Measurements from ENCODE around the gene FBL. TPM values are rescaled to one million over a fixed set of nuclear protein-coding genes. Genes with fewer than 3 reads are reported as not detected.

The FBL gene
- total RNA-seq, 1 experiment from 2014 or later = 4,927 TPM

GRCh38 chr19:39826311-39826945 is 19.8 kb downstream of the FBL start:
- TF ChIP-seq REST (IDR thresholded peaks at IDR 0.05; ENCODE audit: insufficient read depth in 1 of 2, low read depth in 2 of 2, low read length in 1 of 2) = no peak
- Histone ChIP-seq H3K27ac (ENCODE audit: low read length) (no peak overlapping the region), H3K36me3 (ENCODE audit: control insufficient read depth, insufficient read depth, low read length) (peaks cover 47% of the 10 kb centered on the region), H3K4me1 (ENCODE audit: control insufficient read depth, insufficient read depth, low read length) (peaks cover 26% of the 10 kb centered on the region), H3K9me3 (ENCODE audit: control insufficient read depth, insufficient read depth, low read depth, low read length) (no peaks in the 10 kb centered on the region), H3K4me3 (ENCODE audit: low read depth in 2 of 2, low read length in 2 of 2) (no peak overlapping the region), H3K27me3 (ENCODE audit: control insufficient read depth, insufficient read depth, low read length) (no peaks in the 10 kb centered on the region)
- ChIA-PET POLR2A (interaction anchor here (0.6 kb wide), 3 partner anchors 24 to 330 kb away, joined by 3 to 10 read pairs (median 4); no protein-coding TSS in a partner anchor), CTCF (interaction anchor here (2.7 to 6.6 kb wide), 2 partner anchors 18 to 34 kb away, joined by 19 to 72 read pairs; partner anchors contain the start of gene FBL)
- in situ Hi-C loops (cut with HindIII; ENCODE audit: low pct_unique_long_range_greater_than_20kb, low sequenced_read_pairs) = no loop called here
- no TSS peak for BruUV-seq (replicated peaks)
- DNase-seq (ENCODE audit: low read depth, low spot score) (no peak), ATAC-seq (no peak)
- intact Hi-C loops (cut with micrococcal nuclease; ENCODE audit: unreplicated experiment) = no loop called here

- no peak for DNase-seq (ENCODE audit: low read depth, low spot score)
- TF ChIP-seq CTCF (IDR thresholded peaks at IDR 0.05) = no peak
- no peak for TF ChIP-seq SIN3A (IDR thresholded peaks at IDR 0.05; ENCODE audit: borderline replicate concordance, insufficient read depth, low read depth, low read length)
- TF ChIP-seq TCF7L2 (IDR thresholded peaks at IDR 0.05; ENCODE audit: low read depth, low read length) = no peak
- TF ChIP-seq POLR2AphosphoS5 (IDR thresholded peaks at IDR 0.05; ENCODE audit: low read depth, low read length) = no peak
- TF ChIP-seq REST (IDR thresholded peaks at IDR 0.05; ENCODE audit: insufficient read depth in 1 of 2, low read depth in 2 of 2, low read length in 1 of 2) = no peak
- Histone ChIP-seq H3K4me1 (ENCODE audit: control insufficient read depth, insufficient read depth, low read length) (peaks cover 26% of the 10 kb centered on the region), H3K27me3 (ENCODE audit: control insufficient read depth, insufficient read depth, low read length) (no peaks in the 10 kb centered on the region), H3K9me3 (ENCODE audit: control insufficient read depth, insufficient read depth, low read depth, low read length) (no peaks in the 10 kb centered on the region; the same call in 1 of the 2 replicates), H3K4me3 (ENCODE audit: low read depth in 2 of 2, low read length in 2 of 2) (no peak overlapping the region), H3K27ac (ENCODE audit: low read length) (peak overlapping the region; percentile 78; the same call in 1 of the 2 replicates), H3K36me3 (ENCODE audit: control insufficient read depth, insufficient read depth, low read length) (peaks cover 41% of the 10 kb centered on the region)
- intact Hi-C loops (cut with micrococcal nuclease; ENCODE audit: unreplicated experiment) (no loop called here), in situ Hi-C loops (cut with HindIII; ENCODE audit: low pct_unique_long_range_greater_than_20kb, low sequenced_read_pairs) (no loop called here)
- ChIA-PET CTCF (interaction anchor here (1.1 to 6.6 kb wide), 6 partner anchors 8 to 145 kb away, joined by 3 to 72 read pairs (median 13); partner anchors contain the start of genes DYRK1B, FBL and PSMC4), POLR2A (interaction anchor here (0.6 to 3.7 kb wide), 9 partner anchors 8 to 371 kb away, joined by 3 to 82 read pairs (median 4); partner anchors contain the start of genes DYRK1B, FBL and PSMC4)
- no TSS peak for BruUV-seq (replicated peaks)
- ATAC-seq = no peak
Observed at GRCh38 chr19:39825531-39826076, 20.6 kb downstream of the FBL start.

All from Panc1 (cell line).